HG02678 (cell line): ENCODE measurements around the gene CCZ1.
"Not testable (repeated sequence)": the region's sequence is repeated elsewhere in the genome, so short reads cannot be mapped to it uniquely, and the experiment has no call there.

ENCODE experiments used
- ATAC-seq: cut with Tn5 transposase; IDR thresholded peaks from one replicate; pipeline ENCODE4 v1.9.1; 2021; ENCODE audit warnings: mild to moderate bottlenecking, moderate library complexity; ENCODE audit not compliant: unreplicated experiment

The CCZ1 gene

GRCh38 chr7:5904726-5905125, 6.2 kb downstream of the CCZ1 start:
- ATAC-seq: not testable (repeated sequence)

GRCh38 chr7:5908835-5909234, 10.3 kb downstream of the CCZ1 start:
- ATAC-seq: not testable (repeated sequence)

DNA sequence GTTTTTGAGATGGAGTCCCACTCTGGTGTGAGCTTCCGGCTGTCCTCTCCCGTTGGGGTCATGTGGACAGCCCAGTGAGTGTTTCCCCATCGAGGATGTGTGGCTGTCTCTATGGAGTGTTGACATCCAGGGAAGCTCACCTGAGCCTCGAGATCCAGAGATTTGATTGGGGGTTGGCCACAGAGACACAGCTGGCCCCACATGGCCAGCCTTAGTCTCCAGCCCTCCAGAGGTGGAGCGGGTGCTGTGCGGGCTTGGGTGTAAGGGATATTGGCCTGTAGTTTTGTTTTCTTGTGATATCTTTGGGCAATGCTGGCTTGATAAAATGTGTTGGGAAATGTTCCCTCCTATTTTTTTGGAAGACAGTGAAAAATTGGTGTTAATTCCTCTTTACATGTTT, 18.0 kb downstream of the CCZ1 start:
- ATAC-seq: not testable (repeated sequence)

DNA sequence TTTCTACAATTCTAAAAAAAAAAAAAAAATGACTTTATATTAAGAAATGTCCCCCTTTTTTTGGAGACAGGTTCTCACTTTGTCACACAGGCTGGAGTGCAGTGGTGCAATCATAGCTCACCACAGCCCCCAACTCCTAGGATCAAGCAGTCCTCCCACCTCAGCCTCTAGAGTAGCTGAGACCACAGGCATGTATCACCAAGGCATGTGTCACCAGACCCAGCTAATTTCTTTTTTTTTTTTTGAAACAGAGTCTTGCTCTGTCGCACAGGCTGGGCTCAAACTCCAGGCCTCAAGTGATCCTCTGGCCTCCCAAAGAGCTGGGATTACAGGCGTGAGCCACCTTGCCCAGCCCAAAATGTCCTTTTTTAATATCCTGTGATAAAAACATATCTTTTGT, 25.6 kb downstream of the CCZ1 start:
- not testable (repeated sequence) for ATAC-seq

- not testable (repeated sequence) for ATAC-seq
Observed at GRCh38 chr7:5924630-5925029, 26.1 kb downstream of the CCZ1 start.

- ATAC-seq: not testable (repeated sequence)
Observed at GRCh38 chr7:5926263-5926870, 27.8 kb downstream of the CCZ1 start.

DNA sequence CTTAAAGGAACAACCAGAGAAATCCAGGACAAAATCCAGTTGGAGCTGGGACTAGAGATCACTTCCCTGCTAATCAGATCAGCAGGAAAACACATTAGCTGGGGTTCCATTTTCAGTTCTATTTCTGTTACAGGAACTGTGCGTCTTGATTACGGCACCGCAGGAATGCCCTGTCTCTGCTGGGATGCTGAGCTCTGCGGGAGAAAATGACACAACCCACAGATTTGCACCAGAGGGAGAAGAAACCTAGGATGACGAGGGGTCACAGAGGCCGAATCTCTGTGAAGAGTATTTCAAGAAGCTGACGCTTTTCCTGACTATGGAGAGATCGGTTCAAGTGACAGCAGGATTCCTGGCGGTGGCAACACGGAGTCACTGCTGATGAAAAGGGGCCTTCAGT, 31.8 kb downstream of the CCZ1 start:
- not testable (repeated sequence) for ATAC-seq

GRCh38 chr7:5931250-5931649, 32.7 kb downstream of the CCZ1 start:
- ATAC-seq: not testable (repeated sequence)

GRCh38 chr7:5931905-5932644, 33.5 kb downstream of the CCZ1 start:
- ATAC-seq: not testable (repeated sequence)

GRCh38 chr7:5934945-5935450, 36.5 kb downstream of the CCZ1 start:
- ATAC-seq: not testable (repeated sequence)

DNA sequence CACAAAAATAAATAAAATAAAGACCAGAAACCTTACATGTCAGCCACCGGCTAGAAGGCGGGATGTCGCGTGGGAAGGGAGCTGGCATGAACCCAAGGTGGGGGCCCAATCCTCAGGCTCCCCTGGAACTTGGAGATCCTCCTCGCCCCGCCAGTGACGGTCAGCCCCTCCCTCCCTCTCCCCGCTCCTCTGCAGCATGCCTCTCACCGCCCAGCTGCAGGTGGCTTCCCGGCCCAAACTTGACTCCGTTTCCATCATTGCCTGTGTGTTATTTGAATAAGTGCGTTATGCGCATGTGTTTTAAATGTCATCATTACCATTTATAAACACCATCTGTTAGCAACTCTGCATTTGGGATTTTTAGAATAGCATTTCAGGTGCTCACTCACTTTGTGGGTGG, 64.7 kb downstream of the CCZ1 start:
- ATAC-seq: not testable (repeated sequence)

- ATAC-seq: not testable (repeated sequence)
Observed at GRCh38 chr7:5963810-5964209, 65.3 kb downstream of the CCZ1 start.

DNA sequence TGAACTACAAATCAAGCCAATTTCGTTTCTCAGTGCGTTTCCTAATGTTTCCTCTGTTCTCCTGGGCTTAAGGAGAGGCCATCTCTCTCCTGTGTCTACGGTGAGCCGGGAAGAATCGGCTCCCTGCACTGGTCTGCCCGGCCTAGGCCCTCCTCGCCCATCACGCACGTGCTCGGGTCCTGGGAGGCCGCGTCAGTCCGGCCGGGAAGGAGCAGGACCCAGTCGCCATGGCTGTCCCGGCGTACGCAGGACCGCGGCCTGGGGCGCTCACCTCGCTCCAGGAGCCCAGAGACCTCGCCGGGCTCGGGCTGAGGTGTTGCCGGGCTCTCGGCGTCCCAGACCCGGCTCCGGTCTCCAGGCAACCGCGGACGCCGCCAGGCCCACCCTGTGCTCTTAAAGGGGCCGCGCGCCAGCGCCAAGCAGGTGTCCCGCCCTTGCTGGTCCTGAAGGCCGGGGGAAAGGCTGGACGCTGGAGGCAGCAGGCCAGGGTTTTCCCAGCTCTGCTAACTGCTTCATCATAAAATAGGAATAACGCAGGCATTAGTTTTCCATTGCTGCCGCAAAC, 71.9 kb downstream of the CCZ1 start, which contains the start of gene RSPH10B:
Gene RSPH10B, minus strand, starts transcription at position 343 of the 565 bp plus-strand sequence. CDS start 3,573 bp downstream, outside the sequence.
- ATAC-seq: not testable (repeated sequence)

GRCh38 chr7:5973580-5973979, 75.0 kb downstream of the CCZ1 start:
- not testable (repeated sequence) for ATAC-seq
